Sigmoid colon (tissue), 4 donors: ENCODE data around the gene RBM10.

Source experiments
- CTCF ChIP-seq, 4 experiments: fragments of 450-650 bp in 3 of 4; fragments of 200-600 bp in 1 of 4; IDR thresholded peaks; one replicate each; pipeline ENCODE4 v1.5.1; 2016 to 2019; ENCODE audit warnings: antibody characterized with exemption in 4 of 4, mild to moderate bottlenecking in 3 of 4, moderate library complexity in 2 of 4
- EP300 ChIP-seq, 4 donors: sonication (generic); formaldehyde crosslinking; IDR thresholded peaks; one replicate each; pipeline ENCODE4 v1.6.1; 2017; ENCODE audit warnings: antibody characterized with exemption in 4 of 4
- POLR2A ChIP-seq, 2 donors: fragments of 450-650 bp; IDR thresholded peaks; one replicate each; pipeline ENCODE4 v1.6.1; 2016; ENCODE audit warnings: antibody characterized with exemption in 2 of 2, mild to moderate bottlenecking in 2 of 2, moderate library complexity in 2 of 2

- TF ChIP-seq POLR2A (IDR thresholded peaks at IDR 0.05) = no peak
- TF ChIP-seq CTCF (IDR thresholded peaks at IDR 0.05) = no peak
- no peak for TF ChIP-seq EP300 (IDR thresholded peaks at IDR 0.05)
Observed at GRCh38 chrX:47164420-47164819, 19.4 kb downstream of the RBM10 start.
